Stimulated activated CD4-positive, alpha-beta T cell treated with anti-CD3 and anti-CD28 coated beads, TNF-alpha, amount 100 ng/mL, for 24 hours (primary cell): ENCODE data around the gene PRKX.
"Not testable (repeated sequence)": the region's sequence is repeated elsewhere in the genome, so short reads cannot be mapped to it uniquely, and the experiment has no call there.

Experiments
- DNase-seq, 3 experiments: peaks; one replicate each; pipeline ENCODE4 v3.0.0-alpha.2; 2020; ENCODE audit warnings: low read depth in 3 of 3

The PRKX gene

DNA sequence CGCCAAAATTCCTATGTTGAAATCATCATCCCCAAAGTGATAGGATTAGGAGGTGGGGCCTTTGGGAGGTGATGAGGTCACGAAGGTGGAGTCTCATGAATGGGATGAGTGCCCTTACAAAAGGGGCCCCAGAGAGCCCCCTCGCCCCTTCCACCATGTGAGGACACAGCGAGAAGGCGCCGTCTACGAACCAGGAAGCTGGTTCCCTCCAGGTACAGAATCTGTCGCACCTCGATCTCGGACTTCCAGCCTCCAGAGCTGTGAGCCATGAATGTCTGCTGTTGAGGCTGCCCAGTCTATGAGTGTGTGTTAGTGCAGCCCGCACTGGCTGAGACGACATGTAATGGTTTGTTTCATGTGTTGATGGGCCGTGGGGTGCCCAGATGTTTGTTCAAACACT is 60.3 kb downstream of the PRKX start:
- DNase-seq: no peak

DNA sequence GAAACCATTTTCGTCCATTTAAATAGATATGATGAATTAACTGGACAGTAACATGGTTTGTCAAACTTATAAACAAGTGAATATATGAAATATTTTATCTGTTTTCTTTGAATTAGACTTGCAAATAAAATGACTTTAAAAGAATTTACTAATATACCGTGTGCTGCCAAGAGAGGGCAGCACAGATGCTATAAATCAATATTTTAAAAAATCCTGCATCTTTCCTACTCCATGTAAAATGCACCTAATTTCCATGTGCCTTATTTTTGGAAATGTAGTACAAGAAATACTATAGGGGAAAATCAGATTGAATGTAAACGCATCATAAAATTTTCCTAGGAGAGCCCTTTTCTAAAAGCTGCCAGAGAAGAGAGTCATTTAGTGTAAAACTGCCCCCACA is 62.2 kb downstream of the PRKX start:
- no peak for DNase-seq

DNA sequence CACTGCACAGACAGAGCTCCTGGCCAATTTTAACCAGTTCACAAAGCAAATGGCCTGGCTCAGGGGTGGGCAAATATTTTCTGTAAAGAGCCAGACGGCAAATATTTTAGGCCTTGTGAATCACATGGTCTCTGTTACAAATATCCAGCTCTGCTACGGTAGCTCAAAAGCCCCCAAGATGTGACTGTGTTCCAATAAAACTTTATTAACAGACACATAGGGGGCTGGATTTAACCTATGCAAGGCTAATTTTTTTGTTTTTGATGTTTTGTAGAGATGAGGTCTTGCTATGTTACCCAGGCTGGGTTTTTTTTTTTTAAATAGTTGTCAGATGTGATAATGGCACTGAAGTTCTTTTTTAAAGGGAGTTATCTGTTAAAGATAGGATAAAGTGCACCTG is 65.4 kb downstream of the PRKX start:
- no peak for DNase-seq

DNA sequence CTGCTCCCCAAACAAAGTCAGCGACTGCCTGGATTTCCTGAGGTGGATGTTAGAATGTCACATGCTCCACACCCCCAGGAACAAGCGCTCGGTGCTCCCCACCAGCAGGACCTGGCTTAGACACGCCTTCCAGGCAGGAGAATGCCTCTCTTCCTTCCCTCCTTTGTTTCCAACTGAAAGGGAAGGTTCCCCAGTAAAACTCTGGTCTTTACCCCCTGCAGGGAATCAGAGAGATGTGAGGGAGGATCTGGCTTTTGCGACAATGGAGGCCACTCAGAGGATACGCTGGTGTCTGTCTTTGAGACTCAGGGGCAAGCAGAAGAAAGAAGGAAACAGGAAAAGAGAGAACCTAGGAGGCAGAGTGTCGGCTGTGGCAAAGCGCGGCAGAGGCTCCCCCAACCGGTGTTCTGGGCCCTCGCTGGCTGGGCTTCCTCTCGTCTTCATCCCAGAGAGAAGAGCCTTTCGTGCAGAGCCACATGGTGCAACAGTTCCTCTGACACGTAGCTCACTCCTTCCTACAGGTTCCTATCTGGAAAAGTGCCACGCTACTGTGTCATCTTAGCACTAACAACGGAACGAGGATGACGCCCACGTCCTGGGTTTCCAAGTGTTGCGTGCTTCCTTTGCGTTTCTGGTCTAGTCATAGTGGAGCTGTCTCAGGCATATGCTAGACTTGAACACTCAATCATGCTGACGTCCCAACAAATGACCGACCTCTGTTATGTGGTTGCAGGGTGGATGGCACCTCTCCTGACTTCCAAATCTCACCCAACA is 73.4 kb downstream of the PRKX start:
- not testable (repeated sequence) for DNase-seq

DNA sequence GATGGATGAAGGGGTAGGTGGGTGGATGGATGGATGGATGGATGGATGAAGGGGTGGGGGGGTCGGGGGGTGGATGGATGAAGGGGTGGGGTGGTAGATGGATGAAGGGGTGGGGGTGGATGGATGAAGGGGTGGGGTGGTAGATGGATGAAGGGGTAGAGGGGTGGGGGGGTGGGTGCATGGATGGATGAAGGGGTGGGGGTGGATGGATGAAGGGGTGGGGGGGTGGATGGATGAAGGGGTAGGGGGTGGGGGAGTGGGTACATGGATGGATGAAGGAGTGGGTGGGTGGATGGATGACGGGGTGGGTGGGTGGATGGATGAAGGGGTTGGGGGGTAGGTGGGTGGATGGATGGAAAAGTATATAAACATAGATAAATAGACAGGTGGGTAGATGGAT is 74.2 kb downstream of the PRKX start:
- no peak for DNase-seq

DNA sequence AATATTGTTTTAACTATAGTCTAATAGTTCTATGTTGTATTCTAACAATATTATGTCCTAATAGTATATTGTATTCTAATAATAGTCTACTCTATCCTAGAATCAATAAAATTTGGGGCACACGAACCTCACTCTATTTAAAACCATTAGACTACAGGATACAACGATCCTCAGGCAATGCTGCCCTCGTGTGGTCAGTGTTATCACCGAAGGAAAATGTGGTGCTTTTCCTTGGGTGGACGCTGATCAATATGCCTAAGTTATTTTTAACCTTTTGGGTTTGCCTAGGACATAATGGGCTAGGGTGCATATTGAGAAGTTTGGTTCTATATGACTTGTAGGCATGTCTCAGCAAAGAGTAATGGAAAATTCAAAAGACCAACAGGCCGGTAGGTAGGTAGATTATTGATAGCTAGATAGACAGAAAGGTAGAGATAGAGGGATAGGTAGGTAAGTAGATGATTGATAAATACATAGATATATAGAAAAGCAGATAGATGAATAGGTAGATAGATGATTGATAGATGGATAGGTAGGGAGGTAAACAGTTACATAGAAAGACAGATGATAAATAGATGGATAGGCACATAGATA is 75.1 kb downstream of the PRKX start:
- DNase-seq: peak in 2 of 3 experiments; percentile 1 to 18

DNA sequence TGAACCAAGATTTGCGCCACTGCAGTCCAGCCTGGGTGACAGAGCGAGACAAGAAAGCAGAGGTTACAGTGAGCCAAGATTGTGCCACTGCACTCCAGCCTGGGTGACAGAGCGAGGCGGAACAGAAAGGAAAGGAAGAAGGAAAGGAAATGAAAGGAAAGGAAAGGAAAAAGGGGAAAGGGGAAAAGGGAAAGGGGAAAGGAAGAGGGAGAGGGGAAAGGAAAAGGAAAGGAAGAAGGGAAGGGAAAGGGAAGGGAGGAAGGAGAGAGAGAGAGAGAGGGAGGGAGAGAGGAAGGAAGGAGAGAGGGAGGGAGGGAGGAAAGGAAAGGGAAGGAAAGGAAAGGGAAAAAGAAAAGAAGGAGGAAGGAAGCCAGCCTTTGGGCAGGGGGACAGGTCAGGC is 76.6 kb downstream of the PRKX start:
- no peak for DNase-seq

DNA sequence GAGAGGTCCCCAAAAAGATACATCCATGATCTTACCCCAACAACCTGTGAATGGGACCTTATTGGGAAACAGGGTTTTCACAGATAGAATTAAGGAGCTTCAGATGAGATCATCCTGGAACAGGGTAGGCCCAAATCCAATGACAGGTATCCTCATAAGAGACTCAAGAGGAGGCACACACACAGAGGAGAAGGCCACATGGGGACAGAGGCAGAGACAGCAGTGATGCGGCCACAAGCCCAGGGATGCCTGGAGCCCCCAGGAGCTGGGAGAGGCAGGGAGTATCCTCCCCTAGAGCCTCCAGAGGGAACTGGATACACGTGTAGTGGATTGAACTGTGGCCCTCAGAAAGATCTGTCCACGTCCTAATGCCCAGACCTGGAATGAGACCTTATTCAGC is 82.3 kb downstream of the PRKX start:
- DNase-seq: no peak

DNA sequence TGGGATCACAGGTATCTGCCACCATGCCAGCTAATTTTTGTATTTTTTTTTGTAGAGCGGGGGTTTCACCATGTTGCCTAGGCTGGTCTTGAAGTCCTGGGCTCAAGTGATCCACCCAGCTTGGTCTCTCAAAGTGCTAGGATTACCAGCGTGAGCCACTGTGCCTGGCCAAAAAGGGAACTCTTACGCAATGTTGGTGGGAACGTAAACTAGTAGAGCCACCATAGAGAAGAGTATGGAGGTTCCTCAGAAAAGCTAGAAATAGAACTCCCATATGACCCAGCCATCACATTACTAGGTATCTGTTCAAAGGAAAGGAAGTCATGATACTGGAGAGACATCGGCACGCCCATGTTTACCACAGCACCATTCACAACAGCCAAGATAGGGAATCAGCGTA is 85.9 kb downstream of the PRKX start:
- no peak for DNase-seq

DNA sequence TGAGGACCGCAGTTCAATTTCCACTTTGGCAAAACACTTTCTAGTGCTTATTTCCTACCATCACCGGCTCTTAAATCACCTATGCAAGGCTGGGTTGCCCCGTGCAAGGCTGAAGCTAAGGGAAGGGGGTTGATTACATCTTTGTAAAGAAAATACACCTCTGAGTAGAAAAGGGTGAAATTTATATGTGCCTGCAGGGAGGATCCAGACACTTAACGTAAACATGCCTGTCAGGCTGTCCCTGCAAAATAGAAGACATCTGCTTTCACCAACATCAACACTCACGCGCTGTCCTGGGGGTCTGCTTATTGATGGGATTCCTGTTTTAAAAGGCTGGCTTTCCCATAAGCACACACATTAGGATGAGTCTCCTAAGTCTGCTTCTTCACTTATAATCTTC is 92.0 kb downstream of the PRKX start:
- DNase-seq: no peak

DNA sequence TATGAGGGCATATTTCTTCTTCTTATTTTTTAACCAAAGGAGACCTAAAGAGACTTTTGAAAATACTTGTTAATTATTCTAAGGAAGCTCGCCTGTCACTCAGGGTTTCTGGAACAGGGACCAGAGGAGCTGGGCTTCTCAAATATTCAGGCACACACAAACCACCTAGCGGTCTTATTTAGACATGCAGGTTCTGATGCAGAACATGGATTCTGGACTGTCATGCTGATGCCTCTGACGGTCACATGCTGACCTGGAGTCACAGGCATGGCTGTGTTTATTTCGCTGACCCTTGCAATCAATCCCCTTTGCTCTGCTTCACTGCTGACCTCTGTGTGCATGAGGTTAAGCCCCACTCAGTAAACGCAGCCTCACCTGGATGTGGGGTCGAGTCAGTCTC is 101.7 kb downstream of the PRKX start:
- DNase-seq: not testable (repeated sequence)

DNA sequence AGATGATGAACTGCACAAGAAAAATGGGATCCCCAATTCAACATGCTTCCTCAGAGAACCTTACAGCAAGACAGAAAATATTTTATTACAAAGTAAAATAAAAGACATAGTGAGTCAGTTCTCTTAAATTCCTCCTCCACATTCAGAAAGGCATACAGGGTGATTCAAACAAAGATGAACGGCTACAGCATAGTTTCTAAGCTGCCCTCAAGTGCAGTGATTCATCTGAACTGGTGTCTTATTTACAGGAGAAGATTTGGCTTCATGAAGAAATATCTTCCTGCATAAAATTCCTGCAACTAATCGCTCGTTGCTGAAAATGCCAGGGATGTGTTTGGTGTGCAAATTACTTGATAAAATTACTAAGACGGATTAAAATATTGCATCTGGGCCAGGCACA is 103.6 kb downstream of the PRKX start:
- no peak for DNase-seq

DNA sequence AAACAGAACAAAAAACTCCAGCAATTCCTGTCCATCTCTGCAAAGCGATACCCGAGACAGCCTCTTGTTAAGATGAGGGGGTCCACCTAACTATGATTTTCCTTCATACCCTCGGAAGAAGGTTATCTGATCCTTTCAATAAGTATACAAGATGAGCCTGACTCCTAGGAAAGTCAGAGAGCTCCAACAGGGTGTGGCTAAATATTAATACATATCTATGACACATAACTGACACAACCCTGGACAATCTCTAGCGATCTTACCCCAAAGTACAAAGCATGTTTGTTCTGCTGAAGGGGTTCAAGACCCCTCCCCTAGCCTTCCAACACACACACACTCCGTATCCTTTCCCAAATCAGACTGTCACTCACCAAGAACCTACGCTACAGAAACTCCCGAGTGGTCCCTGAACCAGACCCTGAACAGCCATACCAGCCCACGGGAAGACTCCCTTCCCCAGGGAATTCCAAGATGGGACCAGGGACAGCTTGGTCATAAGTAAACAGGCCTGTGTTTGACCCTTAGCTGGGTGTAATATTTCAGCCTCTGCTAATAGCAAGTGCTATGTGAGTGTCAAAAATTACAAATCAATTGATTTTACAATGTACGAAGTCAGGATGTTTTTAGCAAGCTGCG is 110.3 kb downstream of the PRKX start:
- no peak for DNase-seq

DNA sequence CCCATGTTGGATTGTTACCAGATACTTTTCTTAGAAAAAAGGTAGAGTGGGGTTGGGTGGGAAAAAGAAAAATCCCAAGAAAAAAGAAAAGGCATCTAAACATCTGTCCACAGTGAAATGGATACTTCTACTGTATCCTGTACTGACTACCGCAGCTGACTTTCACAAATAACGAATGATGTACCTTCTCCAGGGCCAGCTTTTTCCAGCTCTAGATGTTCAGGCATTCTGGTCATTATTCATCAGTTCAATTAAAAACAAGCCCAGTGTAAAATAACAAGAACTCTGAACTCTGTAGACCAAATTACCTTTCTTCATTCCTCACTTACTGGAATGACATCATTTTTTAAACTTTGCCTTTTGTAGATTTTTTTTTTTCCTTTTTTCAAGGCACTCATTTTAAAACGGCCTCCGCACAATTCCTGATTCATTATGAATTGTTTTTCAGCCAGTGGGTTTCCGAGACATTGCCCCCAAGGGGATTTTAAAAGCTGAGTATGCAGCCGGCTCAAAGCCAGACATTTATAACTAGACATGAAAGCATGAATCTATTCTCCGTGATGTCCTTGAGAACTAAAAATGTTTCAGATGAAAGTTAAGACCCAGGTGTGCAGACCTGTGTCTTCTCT is 113.5 kb downstream of the PRKX start:
- no peak for DNase-seq

DNA sequence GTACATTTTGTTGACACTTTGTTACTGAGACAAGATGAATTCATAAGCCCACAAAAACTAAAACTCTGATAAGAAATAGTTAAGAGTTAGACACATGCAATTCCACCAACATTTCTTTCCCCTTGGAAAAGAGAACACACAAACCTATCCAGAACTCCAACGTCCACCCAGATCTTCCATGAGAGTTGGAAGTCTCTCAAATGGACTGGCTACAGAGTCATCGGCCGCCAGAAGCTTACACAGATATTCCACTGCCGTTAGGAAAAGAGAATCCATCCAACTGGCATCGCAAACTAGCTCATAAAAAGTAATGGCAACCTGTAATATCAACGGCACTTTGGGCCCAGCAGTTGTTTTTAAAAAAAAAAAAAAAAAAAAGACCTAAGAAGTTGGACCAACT is 114.7 kb downstream of the PRKX start:
- no peak for DNase-seq

DNA sequence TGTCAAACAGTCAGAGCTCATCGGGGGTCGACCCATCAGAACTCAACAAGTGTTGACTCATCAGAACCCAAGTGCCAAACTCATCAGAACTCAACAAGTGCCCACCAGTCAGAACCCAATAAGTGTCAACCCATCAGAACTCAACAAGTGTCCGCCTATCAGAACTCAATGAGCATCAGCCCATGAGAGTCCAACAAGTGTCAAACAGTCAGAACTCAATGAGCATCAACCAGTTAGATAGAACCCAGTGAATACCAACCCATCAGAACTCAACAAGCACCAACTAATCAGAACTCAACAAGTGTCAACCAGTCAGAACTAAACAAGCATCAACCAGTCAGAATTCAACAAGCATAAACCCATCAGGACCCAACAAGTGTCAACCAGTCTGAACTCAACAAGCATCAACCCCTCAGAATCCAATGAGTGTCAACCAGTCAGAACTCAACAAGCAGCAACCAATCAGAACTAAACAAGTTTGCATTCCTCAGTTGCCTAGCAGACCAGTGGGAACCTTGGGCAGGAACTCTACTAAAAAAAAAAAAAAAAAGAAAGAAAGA is 115.3 kb downstream of the PRKX start:
- DNase-seq: no peak

DNA sequence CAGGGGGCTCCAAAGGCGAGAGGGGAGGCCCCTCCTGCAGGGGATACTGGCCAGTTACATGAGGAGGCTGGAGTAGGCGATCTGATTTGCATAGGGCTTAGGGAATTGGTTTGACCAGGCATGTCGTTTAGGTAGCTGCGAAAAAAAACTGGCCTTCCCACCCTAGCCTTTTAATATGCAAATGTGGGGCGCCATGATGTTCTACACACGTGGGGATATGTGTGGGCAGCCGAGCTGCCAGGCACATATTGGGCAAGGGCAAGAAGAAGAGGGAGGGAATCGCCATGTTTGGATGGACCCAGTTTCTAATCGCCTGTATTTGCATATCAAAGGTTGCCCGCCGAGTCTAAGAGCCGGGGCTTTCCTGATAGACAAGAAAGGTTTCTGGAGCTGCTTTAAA is 121.3 kb downstream of the PRKX start:
- DNase-seq: no peak

DNA sequence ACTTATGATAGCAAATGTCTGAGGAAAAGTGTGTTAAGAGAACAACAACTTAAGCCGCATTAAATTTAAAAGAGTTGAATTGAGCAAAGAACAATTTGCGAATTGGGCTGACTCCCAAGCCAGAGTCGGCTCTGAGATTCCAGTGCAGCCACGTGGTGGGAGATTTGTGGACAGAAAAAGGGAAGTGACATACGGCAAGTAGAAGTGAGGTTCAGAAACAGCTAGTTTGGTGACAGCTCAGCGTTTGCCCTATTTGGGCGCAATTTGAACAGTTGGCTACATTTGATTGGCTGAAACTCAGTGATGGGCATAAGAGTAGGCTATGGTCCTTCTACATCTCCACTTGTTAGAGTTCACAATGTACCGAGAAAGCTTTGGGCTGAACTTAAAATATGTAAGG is 124.0 kb downstream of the PRKX start:
- DNase-seq: no peak

DNA sequence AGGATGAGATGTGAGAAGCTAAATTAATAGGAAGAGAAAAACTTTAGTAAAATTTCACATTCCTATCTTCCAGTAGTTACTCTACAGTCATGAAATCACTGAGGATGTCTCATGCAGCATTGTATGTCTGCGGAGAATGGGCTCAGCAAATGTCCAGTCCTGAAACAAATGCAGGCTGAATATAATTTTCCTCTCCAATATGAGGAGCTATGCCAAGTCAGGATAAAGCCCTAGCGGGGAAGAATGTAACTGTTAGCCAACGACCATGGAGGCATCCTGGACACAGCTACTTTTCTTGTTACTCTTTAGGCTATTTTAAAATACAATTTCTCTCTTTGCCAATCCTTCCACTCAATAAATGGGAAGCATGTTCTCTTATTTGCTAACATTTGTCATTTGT is 127.7 kb downstream of the PRKX start:
- DNase-seq: no peak

DNA sequence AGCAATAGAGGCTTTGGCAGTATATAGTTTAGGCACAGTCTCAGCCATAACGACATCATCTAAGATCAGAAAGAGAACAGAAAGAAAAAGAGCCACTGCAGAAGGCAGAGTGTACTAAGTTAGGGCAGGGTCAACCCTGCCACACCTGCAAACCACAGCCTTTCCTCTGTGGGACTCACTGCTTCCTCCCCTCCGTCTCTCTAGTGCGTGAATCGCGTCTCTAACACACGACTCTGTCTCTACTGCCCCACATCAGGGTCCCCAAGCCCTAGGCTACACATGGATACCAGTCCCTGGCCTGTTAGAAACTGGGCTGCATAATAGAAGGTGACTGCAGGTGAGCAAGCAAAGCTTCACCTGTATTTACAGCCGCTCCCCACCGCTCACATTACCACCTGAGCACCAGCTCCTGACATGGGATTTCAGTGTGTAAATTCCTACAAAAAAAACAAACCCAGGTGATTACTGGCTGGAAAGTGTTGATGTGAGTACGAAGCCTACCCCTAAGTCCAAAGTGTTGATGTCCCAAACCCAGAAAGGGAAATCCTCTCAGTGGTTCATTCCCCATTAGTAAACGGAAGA is 128.9 kb downstream of the PRKX start:
- DNase-seq: no peak

DNA sequence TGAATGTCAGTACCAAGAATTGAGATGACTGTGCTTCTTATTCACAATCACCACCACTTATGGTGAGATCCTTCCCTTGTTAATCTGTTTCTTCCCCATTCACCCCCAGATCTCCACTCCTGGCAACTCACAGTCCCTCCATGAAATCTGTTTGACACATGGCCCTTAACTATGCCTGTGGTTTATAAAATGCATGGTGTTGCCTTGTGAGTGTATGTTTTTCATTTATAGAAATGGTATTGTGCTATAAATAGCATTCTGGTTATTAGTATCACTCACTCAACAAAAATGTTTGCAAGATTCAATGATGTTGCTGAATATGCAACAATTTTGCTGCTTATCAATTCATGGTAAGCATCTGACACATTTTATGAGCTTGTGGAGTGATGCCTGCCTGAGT is 131.0 kb downstream of the PRKX start:
- DNase-seq: no peak

DNA sequence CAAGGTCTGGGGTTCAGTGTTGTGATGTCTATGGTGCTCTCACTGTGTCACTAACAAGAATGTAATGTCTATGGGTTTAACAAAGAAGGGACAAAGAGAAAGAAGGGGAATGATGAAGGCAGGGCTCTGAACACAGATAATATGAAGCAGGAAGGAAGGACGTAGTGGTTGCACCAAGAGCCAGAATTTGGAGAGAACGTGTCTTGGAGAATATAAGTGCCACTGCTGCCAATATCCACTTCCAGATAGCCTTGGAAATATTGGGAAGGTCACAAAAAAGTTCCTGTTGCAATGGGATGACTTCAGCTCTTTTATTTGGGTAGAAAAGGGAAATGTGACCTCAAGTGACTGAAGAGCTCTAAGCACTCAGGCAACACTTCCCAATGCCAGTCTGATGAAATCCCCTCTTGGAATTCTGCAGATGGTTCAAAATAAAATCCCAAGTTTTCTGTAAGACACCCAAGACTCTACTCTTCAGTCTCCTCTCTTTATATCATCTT is 131.8 kb downstream of the PRKX start:
- DNase-seq: no peak
